Colonic mucosa (tissue), 4 donors: Measurements from ENCODE around the gene POLR2L. TPM values are rescaled to one million over a fixed set of nuclear protein-coding genes. Genes with fewer than 3 reads are reported as not detected.
A peak's percentile ranks its signal among the peaks of the same experiment; 100 is the strongest.

Experiments
- DNase-seq: peaks from one replicate; pipeline ENCODE4 v3.0.0-alpha.2; 2020
- H3K27ac ChIP-seq: fragments of 200-600 bp; one replicate; pipeline ENCODE4 v1.8.0; 2021
- H3K27me3 ChIP-seq: fragments of 200-600 bp; one replicate; pipeline ENCODE4 v1.8.0; 2021
- H3K36me3 ChIP-seq: fragments of 200-600 bp; one replicate; pipeline ENCODE4 v1.8.0; 2021
- H3K4me1 ChIP-seq: fragments of 200-600 bp; one replicate; pipeline ENCODE4 v1.8.0; 2021; ENCODE audit warnings: mild to moderate bottlenecking
- H3K4me3 ChIP-seq: fragments of 200-600 bp; one replicate; pipeline ENCODE4 v1.8.0; 2021
- H3K9ac ChIP-seq, 2 donors: one replicate each; pipeline ENCODE4 v1.7.0; 2013; ENCODE audit warnings: control low read depth in 2 of 2, low read depth in 2 of 2, low read length in 2 of 2
- H3K9me3 ChIP-seq: fragments of 200-600 bp; one replicate; pipeline ENCODE4 v1.8.0; 2021
- intact Hi-C: fragments of 100-400 bp; cut with DNase I; formaldehyde crosslinking; loops from one replicate; pipeline ENCODE4 v1.14.1; 2022
- total RNA-seq, 2 donors: library from RNA; stranded (reverse); fragmentation: NEBNext Ultra II Directional in 1 of 2; extraction: Animal tissue kit (Norgen Biotek cat#: 25700) in 1 of 2; gene quantifications; one replicate each; pipeline ENCODE4 v1.2.1, GENCODE V29; 2021
- TF ChIP-seq, protein P1 (sequence below): fragments of 200-600 bp; IDR thresholded peaks from one replicate; pipeline ENCODE4 v1.8.0; 2022; ENCODE audit warnings: antibody characterized with exemption, mild to moderate bottlenecking
- donor health status: healthy.
- donor health status: DM: no; HTN: no; CAD: no.
- donor health status: DM: no; HTN: no; CAD: no.

The POLR2L gene
- total RNA-seq, 2 donors from 2014 or later, result 77.4 to 181 TPM

DNA sequence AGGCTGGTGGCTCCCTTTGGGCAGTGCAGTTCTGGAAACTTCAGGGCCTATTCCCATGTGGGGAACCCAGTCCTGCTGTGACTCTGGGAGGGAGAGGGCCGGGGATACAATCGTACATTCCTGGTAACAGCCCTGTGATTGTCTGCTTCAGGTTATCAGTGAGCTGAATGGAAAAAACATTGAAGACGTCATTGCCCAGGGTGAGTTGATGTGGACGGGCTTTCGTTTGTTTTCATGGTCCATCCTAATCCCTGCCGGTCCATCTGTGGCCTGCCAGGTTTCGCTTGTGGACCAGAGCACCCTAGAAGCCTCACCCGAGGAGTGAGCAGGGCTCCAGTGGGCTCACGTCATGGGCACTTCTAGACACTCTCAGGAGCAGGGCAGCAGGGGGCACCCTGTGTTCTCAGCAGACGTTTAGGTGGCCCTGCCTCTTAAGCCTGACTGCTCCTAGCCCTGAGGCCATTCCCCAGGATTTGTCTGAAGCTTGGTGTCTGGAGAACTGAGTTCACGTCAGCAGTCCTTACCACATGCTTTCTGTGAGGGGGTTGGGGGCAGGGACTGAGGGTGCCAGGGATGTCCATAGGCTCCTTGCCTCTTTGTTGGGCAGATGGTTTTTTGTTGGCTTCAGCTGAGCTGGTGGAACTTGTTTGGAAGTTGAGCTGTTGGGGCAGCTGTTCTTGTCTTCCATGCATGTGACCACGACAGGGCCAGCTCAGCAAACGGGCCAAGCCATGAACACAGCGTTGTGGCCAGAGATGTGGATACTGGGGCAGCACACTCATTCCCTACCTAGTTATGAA is 30.7 kb downstream of the POLR2L start:
- TF ChIP-seq, protein P1, sequence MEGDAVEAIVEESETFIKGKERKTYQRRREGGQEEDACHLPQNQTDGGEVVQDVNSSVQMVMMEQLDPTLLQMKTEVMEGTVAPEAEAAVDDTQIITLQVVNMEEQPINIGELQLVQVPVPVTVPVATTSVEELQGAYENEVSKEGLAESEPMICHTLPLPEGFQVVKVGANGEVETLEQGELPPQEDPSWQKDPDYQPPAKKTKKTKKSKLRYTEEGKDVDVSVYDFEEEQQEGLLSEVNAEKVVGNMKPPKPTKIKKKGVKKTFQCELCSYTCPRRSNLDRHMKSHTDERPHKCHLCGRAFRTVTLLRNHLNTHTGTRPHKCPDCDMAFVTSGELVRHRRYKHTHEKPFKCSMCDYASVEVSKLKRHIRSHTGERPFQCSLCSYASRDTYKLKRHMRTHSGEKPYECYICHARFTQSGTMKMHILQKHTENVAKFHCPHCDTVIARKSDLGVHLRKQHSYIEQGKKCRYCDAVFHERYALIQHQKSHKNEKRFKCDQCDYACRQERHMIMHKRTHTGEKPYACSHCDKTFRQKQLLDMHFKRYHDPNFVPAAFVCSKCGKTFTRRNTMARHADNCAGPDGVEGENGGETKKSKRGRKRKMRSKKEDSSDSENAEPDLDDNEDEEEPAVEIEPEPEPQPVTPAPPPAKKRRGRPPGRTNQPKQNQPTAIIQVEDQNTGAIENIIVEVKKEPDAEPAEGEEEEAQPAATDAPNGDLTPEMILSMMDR, result no peak
- Histone ChIP-seq H3K9ac (peak overlapping the region in 1 of 2 donors; percentile 27), H3K4me3 (no peak overlapping the region), H3K27ac (no peak overlapping the region), H3K27me3 (no peaks in the 10 kb centered on the region), H3K9me3 (no peaks in the 10 kb centered on the region), H3K4me1 (peaks cover 21% of the 10 kb centered on the region), H3K36me3 (peaks cover 4% of the 10 kb centered on the region)
- intact Hi-C loops, result no loop called here
- no peak for DNase-seq

- Histone ChIP-seq H3K27me3 (no peaks in the 10 kb centered on the region), H3K27ac (peak overlapping the region; percentile 84), H3K36me3 (peaks cover 4% of the 10 kb centered on the region), H3K9ac (peak overlapping the region; percentile 94 to 100), H3K4me3 (peak overlapping the region; percentile 99), H3K4me1 (peaks cover 21% of the 10 kb centered on the region), H3K9me3 (no peaks in the 10 kb centered on the region)
- TF ChIP-seq, protein P1, result no peak
- no peak for DNase-seq
- intact Hi-C loops, result no loop called here
Observed at GRCh38 chr11:810040-810567, 32.2 kb downstream of the POLR2L start.

DNA sequence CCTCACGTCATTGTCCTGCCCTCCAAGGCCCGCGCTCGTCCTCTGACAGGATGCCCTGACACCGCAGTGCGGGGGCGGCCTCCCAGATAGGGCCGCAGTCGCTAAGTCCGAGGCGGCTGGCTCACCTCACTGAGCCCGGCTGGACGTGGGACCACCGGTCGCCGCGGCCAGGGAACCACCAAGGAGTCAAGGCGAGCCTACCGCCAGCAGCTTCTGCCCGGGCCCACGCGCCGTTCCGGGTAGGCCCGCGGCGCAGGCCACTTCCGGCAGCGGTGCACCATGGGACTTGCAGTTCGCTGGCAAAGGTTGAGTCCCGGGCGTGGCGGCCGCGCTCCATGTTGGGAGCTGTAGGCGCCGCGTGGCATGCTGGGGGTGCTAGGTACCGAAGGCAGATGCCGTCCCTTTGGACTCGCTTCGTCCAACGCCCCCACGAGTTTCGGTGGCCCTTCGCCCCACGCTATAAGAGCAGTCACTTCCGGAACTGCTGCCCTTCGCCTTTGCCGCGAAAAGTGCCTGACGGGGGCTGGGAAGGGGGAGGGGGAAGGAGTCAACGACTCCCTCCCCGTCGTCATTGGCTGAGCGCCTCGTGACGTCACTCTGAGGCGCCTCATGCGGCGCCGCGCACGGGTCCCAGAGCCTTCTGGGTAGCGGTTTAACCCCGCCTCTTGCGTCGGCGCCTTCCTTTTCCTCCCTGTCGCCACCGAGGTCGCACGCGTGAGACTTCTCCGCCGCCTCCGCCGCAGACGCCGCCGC is 32.9 kb downstream of the POLR2L start, which contains the start of gene RPLP2:
Gene RPLP2, plus strand, starts transcription at position 681 of the 753 bp plus-strand sequence. CDS start 268 bp downstream, outside the sequence.
- Histone ChIP-seq H3K9me3 (no peaks in the 10 kb centered on the region), H3K9ac (peak within 1 kb of the TSS; percentile 94 to 100), H3K36me3 (peaks cover 4% of the 10 kb centered on the region), H3K27me3 (no peaks in the 10 kb centered on the region), H3K4me1 (peaks cover 24% of the 10 kb centered on the region), H3K4me3 (peak within 1 kb of the TSS; percentile 99), H3K27ac (peak within 1 kb of the TSS; percentile 84)
- TF ChIP-seq, protein P1, result no peak
- peak; percentile 97 for DNase-seq
- intact Hi-C loops, result no loop called here

- DNase-seq, result no peak
- no peaks in the 10 kb centered on the region for H3K27me3 ChIP-seq
- peak overlapping the region; percentile 84 for H3K27ac ChIP-seq
- H3K9me3 ChIP-seq, result no peaks in the 10 kb centered on the region
- peaks cover 31% of the 10 kb centered on the region for H3K4me1 ChIP-seq
- H3K36me3 ChIP-seq, result peaks cover 4% of the 10 kb centered on the region
- H3K4me3 ChIP-seq, result peak overlapping the region; percentile 99
- TF ChIP-seq, protein P1, result no peak
- intact Hi-C loops, result no loop called here
- peak overlapping the region; percentile 87 to 100 for H3K9ac ChIP-seq
Observed at GRCh38 chr11:808427-809286, 33.7 kb downstream of the POLR2L start.

GRCh38 chr11:804599-804964 is 37.7 kb downstream of the POLR2L start:
- intact Hi-C loops, result no loop called here
- peak overlapping the region; percentile 83 for H3K27ac ChIP-seq
- no peaks in the 10 kb centered on the region for H3K9me3 ChIP-seq
- TF ChIP-seq, protein P1, result no peak
- H3K4me3 ChIP-seq, result peak overlapping the region; percentile 67
- H3K9ac ChIP-seq, result peak overlapping the region; percentile 72 to 75
- no peaks in the 10 kb centered on the region for H3K27me3 ChIP-seq
- no peaks in the 10 kb centered on the region for H3K36me3 ChIP-seq
- peaks cover 20% of the 10 kb centered on the region for H3K4me1 ChIP-seq
- no peak for DNase-seq
